SK-N-MC (cell line): Measurements from ENCODE around the gene COPB1.

Experiments
- DNase-seq: peaks from one replicate; pipeline ENCODE4 v3.0.0-alpha.2; 2011; ENCODE audit warnings: low read depth, low spot score
- H3K27ac ChIP-seq: fragments of 200-600 bp; sonication (generic); 2 replicates; pipeline ENCODE4 v1.5.1; 2016; ENCODE audit warnings: mixed run types
- H3K36me3 ChIP-seq: fragments of 200-600 bp; sonication (generic); 2 replicates; pipeline ENCODE4 v1.6.1; 2017; ENCODE audit warnings: antibody characterized with exemption, low read length, mixed read lengths; ENCODE audit not compliant: insufficient read depth
- H3K4me3 ChIP-seq: fragments of 200-600 bp; sonication (generic); 2 replicates; pipeline ENCODE4 v1.5.1; 2016
- H3K9ac ChIP-seq: fragments of 200-600 bp; sonication (generic); 2 replicates; pipeline ENCODE4 v1.8.0; 2017; ENCODE audit warnings: mixed run types, mixed read lengths; ENCODE audit not compliant: insufficient read length
- H3K9me3 ChIP-seq: fragments of 200-600 bp; sonication (generic); 2 replicates; pipeline ENCODE4 v1.6.1; 2017; ENCODE audit warnings: low read depth, mild to moderate bottlenecking, antibody characterized with exemption, low read length, moderate library complexity, mixed read lengths
- EZH2 ChIP-seq: fragments of 200-600 bp; sonication (generic); IDR thresholded peaks from one replicate; pipeline ENCODE4 v1.6.1; 2017; ENCODE audit warnings: antibody characterized with exemption
- FOXP2 ChIP-seq: optimal IDR thresholded peaks from 2 replicates; pipeline ENCODE3; 2011; ENCODE audit warnings: mild to moderate bottlenecking, moderate library complexity; ENCODE audit not compliant: insufficient read depth; ENCODE audit errors: extremely low read length, control extremely low read depth
- POLR2AphosphoS5 ChIP-seq: IDR thresholded peaks from 2 replicates; pipeline ENCODE4 v1.6.1; 2012; ENCODE audit warnings: mild to moderate bottlenecking, low read depth, low read length, borderline replicate concordance

The COPB1 gene

GRCh38 chr11:14500181-14500651 lies 605 bp upstream of the COPB1 start:
- Histone ChIP-seq H3K9ac (peak overlapping the region; percentile 85), H3K9me3 (no peaks in the 10 kb centered on the region), H3K36me3 (peaks cover 51% of the 10 kb centered on the region), H3K4me3 (peak overlapping the region; percentile 88), H3K27ac (peak overlapping the region; percentile 88)
- TF ChIP-seq FOXP2, result no peak
- TF ChIP-seq POLR2AphosphoS5, result no peak
- TF ChIP-seq EZH2, result no peak
- DNase-seq, result no peak

DNA sequence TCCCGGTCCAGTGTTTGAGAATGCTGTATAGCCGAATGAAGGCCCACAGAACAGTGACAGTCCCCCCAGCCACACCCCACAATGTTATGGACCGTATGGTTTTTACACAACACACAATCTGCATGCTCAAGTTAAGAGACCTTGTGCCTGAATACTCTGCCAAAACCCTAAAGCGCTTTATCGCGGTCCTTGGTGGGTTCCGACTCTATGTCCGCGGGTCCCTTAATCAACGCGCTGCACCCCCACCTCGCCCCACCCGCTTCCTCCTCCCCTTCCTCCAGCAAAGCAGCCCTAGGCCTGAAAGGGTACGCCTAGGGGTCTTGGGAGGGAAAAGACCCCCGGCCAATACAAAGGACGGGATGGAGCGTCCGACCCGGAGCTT lies 442 bp downstream of the COPB1 start:
- H3K4me3 ChIP-seq, result peak overlapping the region; percentile 88
- H3K27ac ChIP-seq, result no peak overlapping the region
- peak overlapping the region; percentile 82 for H3K9ac ChIP-seq
- H3K9me3 ChIP-seq, result no peaks in the 10 kb centered on the region
- no peak for DNase-seq
- TF ChIP-seq POLR2AphosphoS5 (no peak), EZH2 (no peak), FOXP2 (no peak)
- peaks cover 51% of the 10 kb centered on the region for H3K36me3 ChIP-seq

DNA sequence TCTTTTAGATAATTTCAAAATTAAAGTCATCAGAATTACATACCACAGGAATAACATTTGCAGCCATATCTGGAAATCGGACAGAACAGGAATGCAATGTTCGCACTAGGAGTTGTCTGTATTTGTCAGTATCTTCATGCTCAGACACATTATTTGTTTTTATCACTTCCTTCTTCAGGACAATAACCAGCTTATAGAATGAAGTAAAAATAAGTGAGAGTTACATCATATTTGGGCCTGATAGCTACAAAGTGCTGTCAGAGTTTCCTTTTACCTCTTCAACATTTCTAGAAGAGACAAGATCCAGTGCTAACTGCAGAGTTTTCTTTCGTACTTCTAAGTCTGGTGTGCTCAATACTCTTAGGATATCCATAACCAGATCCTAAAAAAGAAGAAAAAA lies 18.9 kb downstream of the COPB1 start:
- peak overlapping the region; percentile 91 for H3K27ac ChIP-seq
- H3K9me3 ChIP-seq, result no peaks in the 10 kb centered on the region
- H3K4me3 ChIP-seq, result no peak overlapping the region
- H3K9ac ChIP-seq, result peak overlapping the region; percentile 66
- no peak for DNase-seq
- TF ChIP-seq FOXP2 (no peak), EZH2 (no peak), POLR2AphosphoS5 (no peak)
- H3K36me3 ChIP-seq, result peaks cover 95% of the 10 kb centered on the region

DNA sequence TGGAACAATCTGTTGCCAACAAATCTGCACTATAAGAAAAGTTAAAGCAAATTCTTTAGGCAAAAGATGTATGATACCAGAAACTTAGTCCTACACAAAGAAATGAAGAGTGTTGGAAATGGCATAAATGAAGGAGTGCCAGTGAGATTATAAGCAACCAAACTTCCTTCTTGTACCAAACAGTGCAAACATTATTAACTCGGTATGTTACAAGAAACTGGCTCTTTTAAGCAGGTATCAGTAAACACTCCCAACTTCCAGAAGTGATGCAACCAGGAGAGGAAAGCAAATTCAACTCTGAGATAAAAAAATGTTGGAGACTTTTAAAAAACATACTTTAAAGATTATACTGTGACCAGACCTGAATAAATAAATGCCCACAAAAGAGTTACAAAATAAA lies 28.5 kb downstream of the COPB1 start:
- no peak overlapping the region; the same call in 1 of the 2 replicates for H3K27ac ChIP-seq
- H3K9me3 ChIP-seq, result no peaks in the 10 kb centered on the region
- H3K4me3 ChIP-seq, result no peak overlapping the region
- no peak overlapping the region for H3K9ac ChIP-seq
- no peak for DNase-seq
- peaks cover 98% of the 10 kb centered on the region for H3K36me3 ChIP-seq
- TF ChIP-seq EZH2 (no peak), POLR2AphosphoS5 (no peak), FOXP2 (no peak)

- no peak for DNase-seq
- no peak overlapping the region for H3K9ac ChIP-seq
- TF ChIP-seq POLR2AphosphoS5 (no peak), EZH2 (no peak), FOXP2 (no peak)
- H3K27ac ChIP-seq, result no peak overlapping the region
- H3K4me3 ChIP-seq, result no peak overlapping the region
- peaks cover 96% of the 10 kb centered on the region for H3K36me3 ChIP-seq
- no peaks in the 10 kb centered on the region for H3K9me3 ChIP-seq
Observed at GRCh38 chr11:14463623-14464022, 36.0 kb downstream of the COPB1 start.

DNA sequence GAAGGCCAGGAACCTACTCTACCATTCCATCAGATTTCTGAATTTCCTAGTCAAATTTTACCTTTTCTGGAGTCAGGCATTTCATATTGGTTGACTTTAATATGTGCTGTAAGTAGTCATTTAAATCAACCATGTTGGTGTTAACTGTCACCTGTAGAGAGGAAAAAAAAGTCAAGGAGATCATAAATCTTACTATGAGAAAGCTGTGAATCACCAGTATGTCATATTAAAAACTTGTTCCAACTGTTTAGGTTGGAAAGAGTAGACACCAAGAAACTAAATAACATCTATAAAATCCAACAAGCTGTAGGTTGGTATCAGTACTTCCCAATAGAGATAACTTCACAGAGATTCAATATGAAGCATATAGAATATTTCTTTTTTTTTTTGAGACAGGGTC lies 39.5 kb downstream of the COPB1 start:
- DNase-seq, result no peak
- no peak overlapping the region for H3K9ac ChIP-seq
- H3K9me3 ChIP-seq, result no peaks in the 10 kb centered on the region
- no peak overlapping the region for H3K4me3 ChIP-seq
- H3K36me3 ChIP-seq, result peaks cover 80% of the 10 kb centered on the region
- TF ChIP-seq EZH2 (no peak), POLR2AphosphoS5 (no peak), FOXP2 (no peak)
- H3K27ac ChIP-seq, result no peak overlapping the region

- TF ChIP-seq EZH2 (no peak), FOXP2 (no peak), POLR2AphosphoS5 (no peak)
- DNase-seq, result no peak
- Histone ChIP-seq H3K27ac (no peak overlapping the region), H3K9ac (no peak overlapping the region), H3K36me3 (peaks cover 62% of the 10 kb centered on the region), H3K9me3 (no peaks in the 10 kb centered on the region), H3K4me3 (no peak overlapping the region)
Observed at GRCh38 chr11:14458377-14458776, 41.2 kb downstream of the COPB1 start.

- no peak overlapping the region for H3K27ac ChIP-seq
- H3K9me3 ChIP-seq, result no peaks in the 10 kb centered on the region
- TF ChIP-seq POLR2AphosphoS5, result no peak
- TF ChIP-seq FOXP2, result no peak
- no peak for TF ChIP-seq EZH2
- no peak overlapping the region for H3K4me3 ChIP-seq
- DNase-seq, result no peak
- no peak overlapping the region for H3K9ac ChIP-seq
- H3K36me3 ChIP-seq, result peaks cover 42% of the 10 kb centered on the region
Observed at GRCh38 chr11:14455648-14456430, 43.8 kb downstream of the COPB1 start.
